ENCODE results near the gene SLC25A19.

- TF ChIP-seq POLR2A (IDR thresholded peaks at IDR 0.05; ENCODE audit: low read length): no peak
- TF ChIP-seq GATA1 (IDR thresholded peaks at IDR 0.05; ENCODE audit: low read depth, low read length): no peak
These were observed 37.1 kb upstream of the SLC25A19 start for GRCh38 chr17:75326226-75326848.
